OCI-LY1 (cell line): ENCODE data around the gene MTHFSD.

ENCODE experiments used
- H2AFZ ChIP-seq: fragments of 200-600 bp; sonication (generic), shearing (Covaris generic); 2 replicates; pipeline ENCODE4 v1.6.0; 2014; ENCODE audit warnings: antibody characterized with exemption, mild to moderate bottlenecking, low read length
- H3F3A ChIP-seq: fragments of 200-600 bp; sonication (generic), shearing (Covaris generic); 2 replicates; pipeline ENCODE4 v1.6.0; 2014; ENCODE audit warnings: mild to moderate bottlenecking, antibody characterized with exemption, low read length, moderate library complexity; ENCODE audit not compliant: insufficient read depth
- H3K27ac ChIP-seq: fragments of 200-600 bp; sonication (generic); 2 replicates; pipeline ENCODE4 v1.5.1; 2014; ENCODE audit warnings: low read length, mixed run types, mild to moderate bottlenecking, low read depth; ENCODE audit not compliant: poor library complexity, severe bottlenecking
- H3K27me3 ChIP-seq: fragments of 200-600 bp; sonication (generic); 2 replicates; pipeline ENCODE4 v1.6.0; 2014; ENCODE audit warnings: antibody characterized with exemption, mild to moderate bottlenecking, low read length, moderate library complexity; ENCODE audit not compliant: insufficient read depth
- H3K36me3 ChIP-seq: fragments of 200-600 bp; sonication (generic); 2 replicates; pipeline ENCODE4 v1.6.1; 2014; ENCODE audit warnings: mild to moderate bottlenecking, antibody characterized with exemption, low read length, moderate library complexity, mixed read lengths; ENCODE audit not compliant: insufficient read depth
- H3K4me1 ChIP-seq: fragments of 200-600 bp; sonication (generic); 2 replicates; pipeline ENCODE4 v1.5.1; 2014; ENCODE audit warnings: mild to moderate bottlenecking, low read length, moderate library complexity; ENCODE audit not compliant: insufficient read depth, severe bottlenecking
- H3K4me2 ChIP-seq: fragments of 200-600 bp; sonication (generic), shearing (Covaris generic); 2 replicates; pipeline ENCODE4 v1.6.1; 2014; ENCODE audit warnings: low read length
- H3K4me3 ChIP-seq: fragments of 200-600 bp; sonication (generic); 2 replicates; pipeline ENCODE4 v1.5.1; 2014; ENCODE audit warnings: low read length, low read depth, mild to moderate bottlenecking, mixed read lengths; ENCODE audit not compliant: poor library complexity, severe bottlenecking
- H3K79me2 ChIP-seq: fragments of 200-600 bp; shearing (Covaris generic); 2 replicates; pipeline ENCODE4 v1.6.1; 2016; ENCODE audit warnings: mixed run types, low read length, mixed read lengths; ENCODE audit not compliant: insufficient read depth
- H3K9ac ChIP-seq: fragments of 200-600 bp; sonication (generic), shearing (Covaris generic); 2 replicates; pipeline ENCODE4 v1.6.1; 2014; ENCODE audit warnings: mild to moderate bottlenecking, low read length, mixed read lengths
- H3K9me2 ChIP-seq: fragments of 200-600 bp; sonication (generic), shearing (Covaris generic); 2 replicates; pipeline ENCODE4 v1.6.1; 2014; ENCODE audit warnings: low read depth, mild to moderate bottlenecking, low read length, mixed read lengths
- H3K9me3 ChIP-seq: fragments of 200-600 bp; shearing (Covaris generic); 2 replicates; pipeline ENCODE4 v1.6.1; 2014; ENCODE audit warnings: low read length, mixed read lengths
- H4K20me1 ChIP-seq: fragments of 200-600 bp; sonication (generic), shearing (Covaris generic); 2 replicates; pipeline ENCODE4 v1.6.0; 2016; ENCODE audit warnings: mild to moderate bottlenecking, low read length; ENCODE audit not compliant: insufficient read depth
- EZH2 ChIP-seq: fragments of 200-600 bp; sonication (generic), shearing (Covaris generic); IDR thresholded peaks from 2 replicates; pipeline ENCODE4 v1.8.0; 2017; ENCODE audit warnings: borderline replicate concordance, mixed run types, mild to moderate bottlenecking, antibody characterized with exemption, low read length, moderate library complexity, mixed read lengths
- TF ChIP-seq, protein P1 (sequence below): fragments of 200-600 bp; sonication (generic), shearing (Covaris generic); IDR thresholded peaks from 2 replicates; pipeline ENCODE4 v1.5.1; 2017; ENCODE audit warnings: mild to moderate bottlenecking, antibody characterized with exemption, low read length, moderate library complexity, mixed read lengths

The MTHFSD gene

GRCh38 chr16:86494565-86495356, 60.3 kb downstream of the MTHFSD start:
- Histone ChIP-seq H3K36me3 (no peaks in the 10 kb centered on the region), H3K4me1 (no peaks in the 10 kb centered on the region), H3K27ac (no peak overlapping the region), H3K9me3 (no peaks in the 10 kb centered on the region), H3K9me2 (no peaks in the 10 kb centered on the region), H3K27me3 (no peaks in the 10 kb centered on the region), H3K4me3 (no peak overlapping the region), H4K20me1 (no peaks in the 10 kb centered on the region), H3F3A (no peaks in the 10 kb centered on the region), H2AFZ (no peak overlapping the region), H3K79me2 (no peaks in the 10 kb centered on the region), H3K4me2 (no peak overlapping the region), H3K9ac (no peak overlapping the region)
- no peak for TF ChIP-seq EZH2
- TF ChIP-seq, protein P1, sequence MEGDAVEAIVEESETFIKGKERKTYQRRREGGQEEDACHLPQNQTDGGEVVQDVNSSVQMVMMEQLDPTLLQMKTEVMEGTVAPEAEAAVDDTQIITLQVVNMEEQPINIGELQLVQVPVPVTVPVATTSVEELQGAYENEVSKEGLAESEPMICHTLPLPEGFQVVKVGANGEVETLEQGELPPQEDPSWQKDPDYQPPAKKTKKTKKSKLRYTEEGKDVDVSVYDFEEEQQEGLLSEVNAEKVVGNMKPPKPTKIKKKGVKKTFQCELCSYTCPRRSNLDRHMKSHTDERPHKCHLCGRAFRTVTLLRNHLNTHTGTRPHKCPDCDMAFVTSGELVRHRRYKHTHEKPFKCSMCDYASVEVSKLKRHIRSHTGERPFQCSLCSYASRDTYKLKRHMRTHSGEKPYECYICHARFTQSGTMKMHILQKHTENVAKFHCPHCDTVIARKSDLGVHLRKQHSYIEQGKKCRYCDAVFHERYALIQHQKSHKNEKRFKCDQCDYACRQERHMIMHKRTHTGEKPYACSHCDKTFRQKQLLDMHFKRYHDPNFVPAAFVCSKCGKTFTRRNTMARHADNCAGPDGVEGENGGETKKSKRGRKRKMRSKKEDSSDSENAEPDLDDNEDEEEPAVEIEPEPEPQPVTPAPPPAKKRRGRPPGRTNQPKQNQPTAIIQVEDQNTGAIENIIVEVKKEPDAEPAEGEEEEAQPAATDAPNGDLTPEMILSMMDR, result no peak

GRCh38 chr16:86494039-86494564, 60.9 kb downstream of the MTHFSD start:
- no peaks in the 10 kb centered on the region for H3K79me2 ChIP-seq
- H2AFZ ChIP-seq, result no peak overlapping the region
- no peaks in the 10 kb centered on the region for H3K9me2 ChIP-seq
- H3K4me1 ChIP-seq, result no peaks in the 10 kb centered on the region
- no peak overlapping the region for H3K4me2 ChIP-seq
- no peak overlapping the region for H3K4me3 ChIP-seq
- H3K36me3 ChIP-seq, result no peaks in the 10 kb centered on the region
- no peak for TF ChIP-seq EZH2
- TF ChIP-seq, protein P1, result no peak
- no peaks in the 10 kb centered on the region for H3K27me3 ChIP-seq
- no peak overlapping the region for H3K27ac ChIP-seq
- no peaks in the 10 kb centered on the region for H4K20me1 ChIP-seq
- no peak overlapping the region for H3K9ac ChIP-seq
- no peaks in the 10 kb centered on the region for H3K9me3 ChIP-seq
- no peaks in the 10 kb centered on the region for H3F3A ChIP-seq

DNA sequence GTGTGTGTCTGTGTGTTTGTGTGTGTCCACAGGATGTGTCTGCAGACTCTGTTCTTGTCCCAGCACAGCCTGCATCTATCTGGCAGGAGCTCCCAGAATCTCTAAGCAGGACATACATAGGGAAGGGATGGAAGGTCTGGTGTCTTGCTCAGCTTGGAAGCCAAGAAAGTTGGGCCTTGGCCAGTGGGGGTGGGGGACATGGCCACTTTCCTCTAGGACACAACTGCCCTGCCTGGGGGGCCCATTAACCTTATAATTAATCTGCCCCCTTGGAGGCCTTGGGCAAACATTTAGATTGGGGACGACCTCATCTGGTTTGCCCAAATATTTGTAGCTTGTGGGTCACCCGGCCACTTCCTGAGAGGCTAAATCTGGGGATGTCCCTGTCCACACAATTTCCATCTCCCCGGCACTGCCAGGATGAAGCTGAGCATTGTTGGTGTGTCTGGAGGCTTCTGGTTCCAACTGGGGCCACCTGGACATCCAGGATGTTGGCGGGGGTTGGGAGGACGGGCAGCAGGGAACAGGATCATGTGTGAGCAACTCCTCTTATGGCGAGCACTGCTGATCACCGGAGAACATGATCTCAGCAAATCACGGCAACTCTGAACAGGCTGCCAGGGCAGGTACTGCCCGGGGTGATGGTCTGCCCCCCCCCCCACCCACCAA, 61.9 kb downstream of the MTHFSD start:
- Histone ChIP-seq H2AFZ (no peak overlapping the region), H3K79me2 (no peaks in the 10 kb centered on the region), H3K27ac (no peak overlapping the region), H3K36me3 (no peaks in the 10 kb centered on the region), H3K9me3 (no peaks in the 10 kb centered on the region), H3K9ac (no peak overlapping the region), H3K9me2 (no peaks in the 10 kb centered on the region), H3F3A (no peaks in the 10 kb centered on the region), H4K20me1 (no peaks in the 10 kb centered on the region), H3K27me3 (no peaks in the 10 kb centered on the region), H3K4me1 (no peaks in the 10 kb centered on the region), H3K4me3 (no peak overlapping the region), H3K4me2 (no peak overlapping the region)
- TF ChIP-seq, protein P1, result no peak
- TF ChIP-seq EZH2, result no peak
